ENCODE data around the gene MEIS2. TPM values are rescaled to one million over a fixed set of nuclear protein-coding genes. Genes with fewer than 3 reads are reported as not detected.
A peak's percentile ranks its signal among the peaks of the same experiment; 100 is the strongest.

Gene MEIS2
- total and polyA plus RNA-seq, 2 of the 13 experiments (the other 11 are each of a cell fraction or from before 2014, with no cell fraction given): 10.7 to 12.4 TPM

DNA sequence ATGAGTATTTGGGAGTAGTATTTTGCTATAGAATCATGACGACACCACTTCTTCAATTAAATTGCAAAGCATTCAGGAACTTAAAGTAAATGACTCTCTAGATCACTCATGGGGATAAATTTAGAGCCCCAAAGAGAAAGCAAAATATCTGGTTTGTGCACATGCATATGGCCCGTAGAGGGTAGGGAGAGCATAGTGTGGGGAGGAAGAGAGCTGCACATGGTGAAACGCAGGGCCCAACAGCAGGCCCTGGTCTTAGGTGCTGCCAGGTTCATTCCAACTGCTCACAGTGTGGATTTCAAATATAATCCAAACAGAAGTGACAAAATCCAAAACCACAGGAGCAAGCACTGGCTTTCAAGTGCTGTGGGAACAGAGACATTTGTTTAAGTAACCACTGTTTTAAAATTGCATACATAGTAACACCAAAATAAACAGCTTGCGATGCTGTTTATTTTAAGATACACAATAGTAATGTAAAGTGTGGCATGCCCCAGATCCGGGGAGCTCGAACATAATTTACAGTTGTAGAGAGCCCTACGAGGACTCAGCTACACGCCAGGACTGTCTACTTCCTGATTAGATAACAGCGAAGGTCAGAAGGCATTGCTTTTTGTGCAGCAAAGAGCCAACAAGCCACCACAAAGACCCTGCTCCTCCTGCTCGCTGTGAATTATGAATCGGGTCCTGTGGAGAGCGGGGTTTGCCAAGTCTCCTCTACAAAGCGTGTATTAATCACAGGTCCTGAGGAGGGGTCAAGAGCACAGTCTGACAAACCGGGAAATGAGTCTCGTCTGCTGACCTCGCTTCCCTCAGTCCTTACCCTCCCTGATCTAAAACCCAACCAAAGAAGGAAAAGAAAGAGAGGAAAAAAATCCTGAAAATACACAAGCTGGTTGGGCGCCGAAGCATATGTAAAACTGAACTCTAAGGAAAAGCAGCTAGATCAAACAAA is 80.6 kb downstream of the MEIS2 start (continued):
- TF ChIP-seq ZFP41 (CRISPR knock-in tag; IDR thresholded peaks at IDR 0.05; ENCODE audit: borderline replicate concordance) (no peak), HMG20A (CRISPR knock-in tag; IDR thresholded peaks at IDR 0.05; ENCODE audit: borderline replicate concordance) (no peak), CBX2 (IDR thresholded peaks at IDR 0.05; ENCODE audit: low read depth, low read length) (no peak), CBX2 (CRISPR knock-in tag; IDR thresholded peaks at IDR 0.05; ENCODE audit: low read depth) (no peak), MIXL1 (CRISPR knock-in tag; IDR thresholded peaks at IDR 0.05) (no peak), RAD51 (IDR thresholded peaks at IDR 0.05; ENCODE audit: borderline replicate concordance) (no peak), MYC (CRISPR knock-in tag; IDR thresholded peaks at IDR 0.05; ENCODE audit: borderline replicate concordance) (no peak), HOXA9 (CRISPR knock-in tag; IDR thresholded peaks at IDR 0.05; ENCODE audit: borderline replicate concordance) (no peak), REXO4 (CRISPR knock-in tag; IDR thresholded peaks at IDR 0.05; ENCODE audit: borderline replicate concordance) (no peak), SALL1 (CRISPR knock-in tag; IDR thresholded peaks at IDR 0.05) (peak; percentile 74), ZNF3 (CRISPR knock-in tag; IDR thresholded peaks at IDR 0.05) (no peak), TBX2 (CRISPR knock-in tag; IDR thresholded peaks at IDR 0.05; ENCODE audit: borderline replicate concordance) (peak; percentile 74), SIX4 (CRISPR knock-in tag; IDR thresholded peaks at IDR 0.05) (no peak), ZNF282 (IDR thresholded peaks at IDR 0.05; ENCODE audit: partially characterized antibody) (no peak), ZNF83 (CRISPR knock-in tag; IDR thresholded peaks at IDR 0.05; ENCODE audit: borderline replicate concordance) (no peak), ZC3H13 (CRISPR knock-in tag; IDR thresholded peaks at IDR 0.05) (no peak)
- TF ChIP-seq, protein P1, sequence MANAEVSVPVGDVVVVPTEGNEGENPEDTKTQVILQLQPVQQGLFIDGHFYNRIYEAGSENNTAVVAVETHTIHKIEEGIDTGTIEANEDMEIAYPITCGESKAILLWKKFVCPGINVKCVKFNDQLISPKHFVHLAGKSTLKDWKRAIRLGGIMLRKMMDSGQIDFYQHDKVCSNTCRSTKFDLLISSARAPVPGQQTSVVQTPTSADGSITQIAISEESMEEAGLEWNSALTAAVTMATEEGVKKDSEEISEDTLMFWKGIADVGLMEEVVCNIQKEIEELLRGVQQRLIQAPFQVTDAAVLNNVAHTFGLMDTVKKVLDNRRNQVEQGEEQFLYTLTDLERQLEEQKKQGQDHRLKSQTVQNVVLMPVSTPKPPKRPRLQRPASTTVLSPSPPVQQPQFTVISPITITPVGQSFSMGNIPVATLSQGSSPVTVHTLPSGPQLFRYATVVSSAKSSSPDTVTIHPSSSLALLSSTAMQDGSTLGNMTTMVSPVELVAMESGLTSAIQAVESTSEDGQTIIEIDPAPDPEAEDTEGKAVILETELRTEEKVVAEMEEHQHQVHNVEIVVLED (CRISPR knock-in tag; IDR thresholded peaks at IDR 0.05; ENCODE audit: borderline replicate concordance): no peak
- TF ChIP-seq, protein P2, sequence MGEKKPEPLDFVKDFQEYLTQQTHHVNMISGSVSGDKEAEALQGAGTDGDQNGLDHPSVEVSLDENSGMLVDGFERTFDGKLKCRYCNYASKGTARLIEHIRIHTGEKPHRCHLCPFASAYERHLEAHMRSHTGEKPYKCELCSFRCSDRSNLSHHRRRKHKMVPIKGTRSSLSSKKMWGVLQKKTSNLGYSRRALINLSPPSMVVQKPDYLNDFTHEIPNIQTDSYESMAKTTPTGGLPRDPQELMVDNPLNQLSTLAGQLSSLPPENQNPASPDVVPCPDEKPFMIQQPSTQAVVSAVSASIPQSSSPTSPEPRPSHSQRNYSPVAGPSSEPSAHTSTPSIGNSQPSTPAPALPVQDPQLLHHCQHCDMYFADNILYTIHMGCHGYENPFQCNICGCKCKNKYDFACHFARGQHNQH (CRISPR knock-in tag; IDR thresholded peaks at IDR 0.05): 0 out of 2 replicates have a peak, but pooled peaks have one; percentile 16
- TF ChIP-seq, protein P3, sequence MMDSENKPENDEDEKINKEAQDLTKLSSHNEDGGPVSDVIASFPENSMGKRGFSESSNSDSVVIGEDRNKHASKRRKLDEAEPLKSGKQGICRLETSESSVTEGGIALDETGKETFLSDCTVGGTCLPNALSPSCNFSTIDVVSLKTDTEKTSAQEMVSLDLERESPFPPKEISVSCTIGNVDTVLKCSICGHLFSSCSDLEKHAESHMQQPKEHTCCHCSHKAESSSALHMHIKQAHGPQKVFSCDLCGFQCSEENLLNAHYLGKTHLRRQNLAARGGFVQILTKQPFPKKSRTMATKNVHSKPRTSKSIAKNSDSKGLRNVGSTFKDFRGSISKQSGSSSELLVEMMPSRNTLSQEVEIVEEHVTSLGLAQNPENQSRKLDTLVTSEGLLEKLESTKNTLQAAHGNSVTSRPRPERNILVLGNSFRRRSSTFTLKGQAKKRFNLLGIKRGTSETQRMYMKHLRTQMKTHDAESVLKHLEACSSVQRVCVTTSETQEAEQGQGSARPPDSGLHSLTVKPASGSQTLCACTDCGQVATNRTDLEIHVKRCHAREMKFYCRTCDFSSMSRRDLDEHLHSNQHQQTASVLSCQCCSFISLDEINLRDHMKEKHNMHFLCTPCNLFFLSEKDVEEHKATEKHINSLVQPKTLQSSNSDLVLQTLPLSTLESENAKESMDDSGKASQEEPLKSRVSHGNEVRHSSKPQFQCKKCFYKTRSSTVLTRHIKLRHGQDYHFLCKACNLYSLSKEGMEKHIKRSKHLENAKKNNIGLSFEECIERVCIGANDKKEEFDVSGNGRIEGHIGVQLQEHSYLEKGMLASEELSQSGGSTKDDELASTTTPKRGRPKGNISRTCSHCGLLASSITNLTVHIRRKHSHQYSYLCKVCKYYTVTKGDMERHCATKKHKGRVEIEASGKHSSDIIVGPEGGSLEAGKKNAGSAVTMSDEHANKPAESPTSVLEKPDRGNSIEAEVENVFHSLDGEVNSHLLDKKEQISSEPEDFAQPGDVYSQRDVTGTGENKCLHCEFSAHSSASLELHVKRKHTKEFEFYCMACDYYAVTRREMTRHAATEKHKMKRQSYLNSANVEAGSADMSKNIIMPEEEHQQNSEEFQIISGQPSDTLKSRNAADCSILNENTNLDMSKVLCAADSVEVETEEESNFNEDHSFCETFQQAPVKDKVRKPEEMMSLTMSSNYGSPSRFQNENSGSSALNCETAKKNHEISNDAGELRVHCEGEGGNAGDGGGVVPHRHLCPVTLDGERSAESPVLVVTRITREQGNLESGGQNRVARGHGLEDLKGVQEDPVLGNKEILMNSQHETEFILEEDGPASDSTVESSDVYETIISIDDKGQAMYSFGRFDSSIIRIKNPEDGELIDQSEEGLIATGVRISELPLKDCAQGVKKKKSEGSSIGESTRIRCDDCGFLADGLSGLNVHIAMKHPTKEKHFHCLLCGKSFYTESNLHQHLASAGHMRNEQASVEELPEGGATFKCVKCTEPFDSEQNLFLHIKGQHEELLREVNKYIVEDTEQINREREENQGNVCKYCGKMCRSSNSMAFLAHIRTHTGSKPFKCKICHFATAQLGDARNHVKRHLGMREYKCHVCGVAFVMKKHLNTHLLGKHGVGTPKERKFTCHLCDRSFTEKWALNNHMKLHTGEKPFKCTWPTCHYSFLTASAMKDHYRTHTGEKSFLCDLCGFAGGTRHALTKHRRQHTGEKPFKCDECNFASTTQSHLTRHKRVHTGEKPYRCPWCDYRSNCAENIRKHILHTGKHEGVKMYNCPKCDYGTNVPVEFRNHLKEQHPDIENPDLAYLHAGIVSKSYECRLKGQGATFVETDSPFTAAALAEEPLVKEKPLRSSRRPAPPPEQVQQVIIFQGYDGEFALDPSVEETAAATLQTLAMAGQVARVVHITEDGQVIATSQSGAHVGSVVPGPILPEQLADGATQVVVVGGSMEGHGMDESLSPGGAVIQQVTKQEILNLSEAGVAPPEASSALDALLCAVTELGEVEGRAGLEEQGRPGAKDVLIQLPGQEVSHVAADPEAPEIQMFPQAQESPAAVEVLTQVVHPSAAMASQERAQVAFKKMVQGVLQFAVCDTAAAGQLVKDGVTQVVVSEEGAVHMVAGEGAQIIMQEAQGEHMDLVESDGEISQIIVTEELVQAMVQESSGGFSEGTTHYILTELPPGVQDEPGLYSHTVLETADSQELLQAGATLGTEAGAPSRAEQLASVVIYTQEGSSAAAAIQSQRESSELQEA (CRISPR knock-in tag; IDR thresholded peaks at IDR 0.05; ENCODE audit: not compliant biosample characterization): no peak

Measured in HepG2 (cell line).